ENCODE data around the gene LGR5. TPM values are rescaled to one million over a fixed set of nuclear protein-coding genes. Genes with fewer than 3 reads are reported as not detected.

Gene LGR5
- total RNA-seq, 1 donor from 2014 or later, result 0.54 TPM

DNA sequence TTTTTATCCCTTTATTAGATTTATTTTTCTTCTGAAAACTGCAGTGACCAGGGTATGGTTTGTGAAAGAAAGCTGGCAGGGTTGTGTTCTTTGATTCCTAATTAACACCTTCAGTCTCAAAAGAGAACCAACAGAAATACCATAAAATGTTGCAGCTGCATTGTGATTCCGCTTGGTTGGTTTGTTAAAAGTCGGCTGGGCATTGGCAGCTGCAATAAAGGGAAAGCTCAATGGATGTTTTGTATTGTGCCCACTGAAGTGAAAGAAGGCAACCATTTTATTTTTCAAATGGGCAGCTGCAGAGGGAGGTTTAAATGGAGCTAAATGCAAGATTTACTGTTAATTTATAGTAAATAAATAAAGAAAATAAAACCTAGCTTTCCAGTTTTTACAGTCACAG is 16.7 kb downstream of the LGR5 start:
- Mint-ChIP-seq H3K4me1 (peaks cover 4% of the 10 kb centered on the region), H3K27me3 (ENCODE audit: low read depth) (peaks cover 34% of the 10 kb centered on the region), H3K4me3 (no peak overlapping the region), H3K9me3 (no peaks in the 10 kb centered on the region), H3K36me3 (no peaks in the 10 kb centered on the region), H3K27ac (no peak overlapping the region)
- TF ChIP-seq, protein P1, sequence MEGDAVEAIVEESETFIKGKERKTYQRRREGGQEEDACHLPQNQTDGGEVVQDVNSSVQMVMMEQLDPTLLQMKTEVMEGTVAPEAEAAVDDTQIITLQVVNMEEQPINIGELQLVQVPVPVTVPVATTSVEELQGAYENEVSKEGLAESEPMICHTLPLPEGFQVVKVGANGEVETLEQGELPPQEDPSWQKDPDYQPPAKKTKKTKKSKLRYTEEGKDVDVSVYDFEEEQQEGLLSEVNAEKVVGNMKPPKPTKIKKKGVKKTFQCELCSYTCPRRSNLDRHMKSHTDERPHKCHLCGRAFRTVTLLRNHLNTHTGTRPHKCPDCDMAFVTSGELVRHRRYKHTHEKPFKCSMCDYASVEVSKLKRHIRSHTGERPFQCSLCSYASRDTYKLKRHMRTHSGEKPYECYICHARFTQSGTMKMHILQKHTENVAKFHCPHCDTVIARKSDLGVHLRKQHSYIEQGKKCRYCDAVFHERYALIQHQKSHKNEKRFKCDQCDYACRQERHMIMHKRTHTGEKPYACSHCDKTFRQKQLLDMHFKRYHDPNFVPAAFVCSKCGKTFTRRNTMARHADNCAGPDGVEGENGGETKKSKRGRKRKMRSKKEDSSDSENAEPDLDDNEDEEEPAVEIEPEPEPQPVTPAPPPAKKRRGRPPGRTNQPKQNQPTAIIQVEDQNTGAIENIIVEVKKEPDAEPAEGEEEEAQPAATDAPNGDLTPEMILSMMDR (IDR thresholded peaks at IDR 0.05; ENCODE audit: unreplicated experiment), result no peak
- DNase-seq (ENCODE audit: low spot score in 2 of 2, unreplicated experiment in 2 of 2), result no peak

DNA sequence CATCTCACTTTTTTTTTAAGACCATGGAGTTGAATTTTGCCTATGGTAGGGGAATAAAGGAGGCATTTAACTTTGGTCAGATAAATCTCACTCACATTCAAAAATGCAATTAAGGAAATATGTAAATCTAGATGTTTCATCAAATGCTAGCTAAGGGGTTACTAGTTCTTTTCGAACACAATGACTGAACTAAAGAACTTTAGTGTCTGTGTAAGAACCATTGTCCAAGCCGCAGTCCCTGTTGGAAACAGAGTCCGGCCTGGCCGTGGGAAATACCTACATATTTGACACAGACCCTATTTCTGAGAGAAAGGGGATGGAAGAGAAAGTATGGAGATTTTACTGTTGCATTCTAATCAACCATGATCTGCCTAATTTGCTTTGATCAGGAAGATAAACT is 17.4 kb downstream of the LGR5 start:
- no peak overlapping the region for H3K4me3 Mint-ChIP-seq
- peaks cover 27% of the 10 kb centered on the region for H3K27me3 Mint-ChIP-seq (ENCODE audit: low read depth)
- no peak overlapping the region for H3K27ac Mint-ChIP-seq
- H3K9me3 Mint-ChIP-seq, result no peaks in the 10 kb centered on the region
- TF ChIP-seq, protein P1 (IDR thresholded peaks at IDR 0.05; ENCODE audit: unreplicated experiment), result no peak
- DNase-seq (ENCODE audit: low spot score in 2 of 2, unreplicated experiment in 2 of 2), result no peak
- peaks cover 4% of the 10 kb centered on the region for H3K4me1 Mint-ChIP-seq
- no peaks in the 10 kb centered on the region for H3K36me3 Mint-ChIP-seq

DNA sequence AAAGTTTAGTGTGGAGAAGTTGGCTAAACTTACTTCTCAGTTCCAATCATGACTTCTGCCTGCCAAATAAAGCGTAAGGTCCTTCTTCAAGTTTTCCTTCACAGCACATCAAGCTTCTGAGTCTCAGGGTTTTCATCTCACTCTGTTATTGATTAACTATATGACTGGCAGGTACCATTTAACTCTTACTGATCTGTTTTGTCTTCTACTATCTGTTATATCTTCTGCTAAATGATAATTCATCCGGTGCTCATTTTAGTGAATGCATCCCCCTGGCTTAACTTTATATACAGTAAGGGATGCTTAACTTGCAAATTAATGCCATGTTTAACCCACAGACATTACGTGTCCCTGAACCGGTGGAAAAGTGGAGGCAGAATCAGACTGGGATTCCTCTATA is 20.7 kb downstream of the LGR5 start:
- no peak overlapping the region for H3K27ac Mint-ChIP-seq
- TF ChIP-seq, protein P1 (IDR thresholded peaks at IDR 0.05; ENCODE audit: unreplicated experiment), result no peak
- H3K4me3 Mint-ChIP-seq, result no peak overlapping the region
- no peak for DNase-seq (ENCODE audit: low spot score in 2 of 2, unreplicated experiment in 2 of 2)
- H3K4me1 Mint-ChIP-seq, result peaks cover under 1% of the 10 kb centered on the region
- no peaks in the 10 kb centered on the region for H3K36me3 Mint-ChIP-seq
- H3K9me3 Mint-ChIP-seq, result no peaks in the 10 kb centered on the region
- H3K27me3 Mint-ChIP-seq (ENCODE audit: low read depth), result peaks cover 10% of the 10 kb centered on the region

DNA sequence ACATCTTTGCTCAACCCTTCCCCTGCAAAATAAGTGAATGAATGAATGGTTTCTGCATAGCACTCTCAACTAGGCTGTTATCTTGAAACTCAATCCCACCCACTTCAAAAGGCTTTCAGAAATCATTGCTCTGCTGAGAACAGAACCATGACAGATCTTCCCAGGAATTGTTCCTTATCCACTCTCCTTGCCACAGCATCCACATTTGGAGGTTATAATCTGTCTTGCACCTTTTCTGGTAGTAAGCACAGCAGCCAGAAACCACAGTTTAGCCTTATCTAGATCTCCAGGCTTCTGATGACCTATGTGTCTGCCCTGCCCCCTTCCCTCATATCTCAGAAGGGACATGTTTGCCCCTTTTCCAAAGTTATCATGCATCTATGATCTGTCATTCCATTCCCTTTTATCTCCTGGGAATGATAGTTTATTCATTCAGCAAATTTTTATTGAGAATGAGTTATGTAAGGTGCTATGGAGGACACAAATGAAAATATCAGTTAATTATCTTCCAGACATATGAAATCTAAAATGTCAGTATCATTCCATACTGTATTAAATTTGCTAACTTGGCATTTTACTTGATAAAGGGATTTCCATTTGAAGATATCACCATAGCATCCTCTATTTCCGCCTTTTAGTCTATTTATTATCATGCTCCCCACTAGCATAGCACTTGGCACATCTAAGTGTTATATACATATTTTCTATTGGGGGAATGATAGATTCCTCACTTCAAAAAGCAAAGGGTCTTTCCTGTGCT is 21.4 kb downstream of the LGR5 start:
- Mint-ChIP-seq H3K4me1 (no peaks in the 10 kb centered on the region), H3K27me3 (ENCODE audit: low read depth) (peaks cover 11% of the 10 kb centered on the region), H3K36me3 (no peaks in the 10 kb centered on the region), H3K27ac (no peak overlapping the region), H3K9me3 (no peaks in the 10 kb centered on the region), H3K4me3 (no peak overlapping the region)
- TF ChIP-seq, protein P1 (IDR thresholded peaks at IDR 0.05; ENCODE audit: unreplicated experiment), result no peak
- no peak for DNase-seq (ENCODE audit: low spot score in 2 of 2, unreplicated experiment in 2 of 2)

DNA sequence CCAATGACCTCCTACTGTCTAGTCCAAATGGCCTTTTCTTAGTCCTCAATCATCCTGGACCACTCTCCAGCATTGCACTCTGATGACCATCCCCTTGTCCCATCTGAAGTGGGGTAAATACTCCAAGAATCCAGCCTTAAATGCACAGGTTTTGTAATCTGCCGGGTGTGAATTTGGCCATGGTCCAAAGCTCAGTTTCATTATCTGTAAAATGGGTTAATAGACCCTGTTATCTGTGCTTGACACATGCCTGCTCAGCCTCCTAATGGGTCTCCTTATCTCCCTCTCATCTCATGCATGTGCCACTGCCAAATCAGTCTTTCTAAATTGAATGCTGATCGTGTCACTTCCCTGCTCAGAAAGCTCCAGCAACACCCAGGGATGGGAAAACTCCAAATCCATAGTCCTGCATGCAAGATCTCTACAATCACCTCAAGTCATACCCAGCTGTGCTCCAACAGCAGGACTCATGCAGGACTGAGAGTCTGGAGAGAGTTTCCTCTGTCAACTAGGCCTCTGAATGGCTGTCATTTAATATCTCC is 22.3 kb downstream of the LGR5 start:
- no peak for DNase-seq (ENCODE audit: low spot score in 2 of 2, unreplicated experiment in 2 of 2)
- H3K36me3 Mint-ChIP-seq, result no peaks in the 10 kb centered on the region
- H3K27me3 Mint-ChIP-seq (ENCODE audit: low read depth), result peaks cover 11% of the 10 kb centered on the region
- peaks cover 7% of the 10 kb centered on the region for H3K4me1 Mint-ChIP-seq
- H3K27ac Mint-ChIP-seq, result no peak overlapping the region
- TF ChIP-seq, protein P1 (IDR thresholded peaks at IDR 0.05; ENCODE audit: unreplicated experiment), result no peak
- H3K9me3 Mint-ChIP-seq, result no peaks in the 10 kb centered on the region
- H3K4me3 Mint-ChIP-seq, result no peak overlapping the region
